Endothelial cell of umbilical vein (primary cell): ENCODE results near the gene MTAP. TPM values are rescaled to one million over a fixed set of nuclear protein-coding genes. Genes with fewer than 3 reads are reported as not detected.

Experiments
- BruUV-seq: library from RNA; stranded (reverse); fragments of 400-500 nt; replicated peaks from 2 replicates; lab custom pipeline; 2021; lab: Mats Ljungman, UMichigan
- CTCF ChIA-PET: fragments of 300-600, 350-600 bp; sonication (Branson Sonifier 250); formaldehyde crosslinking; loops from one replicate; lab custom pipeline; 2021; ENCODE audit warnings: antibody characterized with exemption, inconsistent platforms; lab: Charles Lee
- POLR2A ChIA-PET: fragments of 300-600, 350-600 bp; sonication (Branson Sonifier 250); formaldehyde crosslinking; loops from one replicate; lab custom pipeline; 2021; ENCODE audit warnings: antibody characterized with exemption, inconsistent platforms; lab: Charles Lee
- DNase-seq: peaks from one replicate; pipeline ENCODE4 v3.0.0-alpha.2; 2011; ENCODE audit warnings: low read depth, low spot score
- FAIRE-seq: peaks from 2 replicates; lab custom pipeline; 2011; peaks lifted over from hg19 to GRCh38; lab: Jason Lieb, UNC
- H2AFZ ChIP-seq: 2 replicates; pipeline ENCODE4 v1.6.0; 2012; ENCODE audit warnings: low read depth, low read length, control low read depth, inconsistent platforms
- H3K27ac ChIP-seq: 2 replicates; pipeline ENCODE4 v1.5.1; 2011; ENCODE audit warnings: low read depth, mild to moderate bottlenecking, control low read depth, low read length, moderate library complexity; ENCODE audit not compliant: insufficient read depth
- H3K27me3 ChIP-seq, 2 experiments: 2 replicates each; pipeline versions ENCODE4 v1.6.0 to v1.6.1; 2011; ENCODE audit warnings: low read length in 2 of 2, mixed read lengths in 1 of 2; ENCODE audit not compliant: control insufficient read depth in 2 of 2, insufficient read depth in 2 of 2
- H3K36me3 ChIP-seq, 2 experiments: 2 replicates in 1 of 2; 3 replicates in 1 of 2; pipeline ENCODE4 v1.5.1; 2011; ENCODE audit warnings: low read length in 2 of 2, mild to moderate bottlenecking in 1 of 2, moderate library complexity in 1 of 2; ENCODE audit not compliant: control insufficient read depth in 2 of 2, insufficient read depth in 2 of 2; ENCODE audit errors: extremely low read depth in 1 of 2
- H3K4me1 ChIP-seq: 3 replicates; pipeline ENCODE4 v1.5.1; 2011; ENCODE audit warnings: mild to moderate bottlenecking, low read length; ENCODE audit not compliant: control insufficient read depth, insufficient read depth; ENCODE audit errors: extremely low read depth
- H3K4me2 ChIP-seq: 2 replicates; pipeline ENCODE4 v1.6.1; 2011; ENCODE audit warnings: low read length, control low read depth, mixed read lengths; ENCODE audit not compliant: insufficient read depth
- H3K4me3 ChIP-seq, 3 experiments: fragments of 200-600 bp in 1 of 3; sonication (generic), shearing (Covaris generic) in 1 of 3; replicated peaks in 1 of 3; 2 replicates each; pipeline ENCODE4 v1.5.1; 2011 to 2016; ENCODE audit warnings: control low read depth in 3 of 3, low read length in 3 of 3, mild to moderate bottlenecking in 2 of 3, inconsistent platforms in 1 of 3, low read depth in 1 of 3, moderate library complexity in 1 of 3; ENCODE audit not compliant: insufficient read depth in 1 of 3
- H3K79me2 ChIP-seq: 2 replicates; pipeline ENCODE4 v1.6.0; 2012; ENCODE audit warnings: low read length, inconsistent platforms; ENCODE audit not compliant: control insufficient read depth, insufficient read depth
- H3K9ac ChIP-seq: replicated peaks from 2 replicates; pipeline ENCODE3; 2011; ENCODE audit warnings: low read length, control low read depth; ENCODE audit not compliant: insufficient read depth; ENCODE audit errors: extremely low read depth
- H3K9me1 ChIP-seq: replicated peaks from 3 replicates; pipeline ENCODE4 v1.6.0; 2011; ENCODE audit warnings: mild to moderate bottlenecking, low read length; ENCODE audit not compliant: control insufficient read depth, insufficient read depth; ENCODE audit errors: extremely low read depth
- H3K9me3 ChIP-seq: replicated peaks from 2 replicates; pipeline ENCODE4 v1.5.1; 2012; ENCODE audit warnings: low read length, inconsistent platforms; ENCODE audit not compliant: control insufficient read depth, insufficient read depth
- H4K20me1 ChIP-seq: replicated peaks from 2 replicates; pipeline ENCODE3; 2011; ENCODE audit warnings: mild to moderate bottlenecking, low read length; ENCODE audit not compliant: control insufficient read depth, insufficient read depth; ENCODE audit errors: extremely low read depth
- CTCF ChIP-seq, 2 donors: IDR thresholded peaks; 1 replicate in 1 of 2; 2 replicates in 1 of 2; pipeline ENCODE4 v1.5.1; 2011; ENCODE audit warnings: low read length in 2 of 2, mild to moderate bottlenecking in 2 of 2, moderate library complexity in 2 of 2, control low read depth in 1 of 2, inconsistent platforms in 1 of 2, low read depth in 1 of 2; ENCODE audit not compliant: insufficient read depth in 1 of 2; ENCODE audit errors: extremely low read depth in 1 of 2
- EZH2 ChIP-seq: IDR thresholded peaks from 2 replicates; pipeline ENCODE4 v1.6.1; 2012; ENCODE audit warnings: borderline replicate concordance, low read depth, mild to moderate bottlenecking, moderate library complexity, low read length, inconsistent platforms; ENCODE audit not compliant: severe bottlenecking
- FOS ChIP-seq: IDR thresholded peaks from 2 replicates; pipeline ENCODE4 v1.6.1; 2011; ENCODE audit warnings: mild to moderate bottlenecking, low read length, moderate library complexity, borderline replicate concordance; ENCODE audit not compliant: insufficient read depth
- GATA2 ChIP-seq: IDR thresholded peaks from 2 replicates; pipeline ENCODE4 v1.7.0; 2011; ENCODE audit warnings: low read depth, mild to moderate bottlenecking, moderate library complexity, mixed read lengths, low read length; ENCODE audit not compliant: insufficient read length, insufficient read depth
- JUN ChIP-seq: IDR thresholded peaks from 2 replicates; pipeline ENCODE4 v1.6.1; 2011; ENCODE audit warnings: borderline replicate concordance, low read depth; ENCODE audit not compliant: insufficient read length, insufficient read depth
- MYC ChIP-seq: IDR thresholded peaks from one replicate; pipeline ENCODE4 v1.6.1; 2011; ENCODE audit warnings: mild to moderate bottlenecking, low read depth, low read length
- POLR2A ChIP-seq: IDR thresholded peaks from 2 replicates; pipeline ENCODE4 v1.6.1; 2012; ENCODE audit warnings: low read depth, mild to moderate bottlenecking, control low read depth, low read length
- POLR2AphosphoS5 ChIP-seq: IDR thresholded peaks from 2 replicates; pipeline ENCODE4 v1.6.1; 2012; ENCODE audit warnings: low read depth, mild to moderate bottlenecking, control low read depth, low read length, moderate library complexity; ENCODE audit not compliant: insufficient read depth
- dilution Hi-C: fragments of 300-500 bp; cut with MboI; formaldehyde crosslinking; loops from one replicate; pipeline ENCODE4 v1.15.0; 2019; ENCODE audit warnings: low sequenced_read_pairs; ENCODE audit not compliant: extremely low pct_ligation_motif_present
- intact Hi-C: fragments of 100-400 bp; cut with micrococcal nuclease; formaldehyde crosslinking; loops from one replicate; pipeline ENCODE4 v1.10.0; 2022
- polyA plus RNA-seq, 4 experiments: library from polyadenylated mRNA; depleted of rRNA in 3 of 4; stranded (reverse) in 3 of 4; unstranded in 1 of 4; fragments of >200 nt; gene quantifications; 2 replicates each; pipeline versions ENCODE4 v1.2.1 to v1.2.3, GENCODE V29; 2011 to 2012; ENCODE audit warnings: missing spikeins in 1 of 4
- total RNA-seq: library from RNA; stranded (reverse); gene quantifications from 2 replicates; pipeline ENCODE4 v1.2.3, GENCODE V29; 2021
- TF ChIP-seq, protein P1 (sequence below): IDR thresholded peaks from 2 replicates; pipeline ENCODE4 v1.6.1; 2011; ENCODE audit not compliant: insufficient read depth, insufficient read length

Gene MTAP
- total and polyA plus RNA-seq, 2 donors (not counting 3 experiments of a cell fraction or from before 2014, with no cell fraction given) = 11.3 to 55.1 TPM

GRCh38 chr9:21779397-21779796 lies 23.0 kb upstream of the MTAP start:
- no peak overlapping the region for H3K9ac ChIP-seq
- dilution Hi-C loops = loop anchor here (25.0 kb wide), 1 partner anchor 217 kb away; no protein-coding TSS in a partner anchor
- POLR2A ChIA-PET = no interaction called here
- H3K4me2 ChIP-seq = no peak overlapping the region
- H3K27ac ChIP-seq = no peak overlapping the region
- DNase-seq = no peak
- no peaks in the 10 kb centered on the region for H3K36me3 ChIP-seq
- peaks cover 0 to 7% of the 10 kb centered on the region in 2 experiments for H3K27me3 ChIP-seq
- no peaks in the 10 kb centered on the region for H4K20me1 ChIP-seq
- BruUV-seq = no TSS peak
- no peaks in the 10 kb centered on the region for H3K9me1 ChIP-seq
- CTCF ChIA-PET = interaction anchor here (1.8 kb wide), 1 partner anchor 313 kb away, joined by 6 read pairs; no protein-coding TSS in a partner anchor
- TF ChIP-seq JUN = no peak
- TF ChIP-seq POLR2A = no peak
- TF ChIP-seq EZH2 = no peak
- TF ChIP-seq GATA2 = no peak
- TF ChIP-seq, protein P1, sequence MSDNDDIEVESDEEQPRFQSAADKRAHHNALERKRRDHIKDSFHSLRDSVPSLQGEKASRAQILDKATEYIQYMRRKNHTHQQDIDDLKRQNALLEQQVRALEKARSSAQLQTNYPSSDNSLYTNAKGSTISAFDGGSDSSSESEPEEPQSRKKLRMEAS = no peak
- no peak for TF ChIP-seq CTCF (IDR thresholded peaks at IDR 0.05; ENCODE audit: extremely low read depth in 1 of 2, insufficient read depth in 1 of 2, low read depth in 1 of 2, low read length in 2 of 2)
- TF ChIP-seq MYC = no peak
- no peak for TF ChIP-seq POLR2AphosphoS5
- TF ChIP-seq FOS = no peak
- H2AFZ ChIP-seq = no peak overlapping the region
- H3K9me3 ChIP-seq = no peaks in the 10 kb centered on the region
- H3K4me3 ChIP-seq = no peak overlapping the region
- FAIRE-seq = no peak
- intact Hi-C loops = no loop called here
- peaks cover 2% of the 10 kb centered on the region for H3K4me1 ChIP-seq
- H3K79me2 ChIP-seq = no peaks in the 10 kb centered on the region
